WTC11 (cell line): ENCODE measurements around the gene SMO. TPM values are rescaled to one million over a fixed set of nuclear protein-coding genes. Genes with fewer than 3 reads are reported as not detected.
A peak's percentile ranks its signal among the peaks of the same experiment; 100 is the strongest.

Experiments used
- ATAC-seq: fragments of 200-7000 bp; cut with Tn5 transposase; 2 replicates; pipeline ENCODE4 v1.10.0; 2021; ENCODE audit warnings: mild to moderate bottlenecking, moderate library complexity
- CTCF ChIA-PET: fragments of 300-600 bp; sonication (Branson Sonifier 250); formaldehyde crosslinking; loops from one replicate; lab custom pipeline; 2021; ENCODE audit warnings: antibody characterized with exemption; lab: Charles Lee
- POLR2A ChIA-PET: fragments of 350-600 bp; sonication (Branson Sonifier 250); formaldehyde crosslinking; loops from one replicate; lab custom pipeline; 2021; ENCODE audit warnings: antibody characterized with exemption; lab: Charles Lee
- DNase-seq: peaks from one replicate; pipeline ENCODE4 v3.0.0; 2021; ENCODE audit warnings: low spot score
- H3K27ac Mint-ChIP-seq: 2 replicates; pipeline ENCODE4 v1.8.0; 2021; ENCODE audit warnings: mixed read lengths
- H3K27me3 Mint-ChIP-seq: 2 replicates; pipeline ENCODE4 v1.8.0; 2021; ENCODE audit warnings: low read depth, mild to moderate bottlenecking, moderate library complexity, mixed read lengths
- H3K36me3 Mint-ChIP-seq: 2 replicates; pipeline ENCODE4 v1.8.0; 2021; ENCODE audit warnings: mixed read lengths
- H3K4me1 Mint-ChIP-seq: 2 replicates; pipeline ENCODE4 v1.8.0; 2022; ENCODE audit warnings: mixed read lengths
- H3K4me3 Mint-ChIP-seq: 2 replicates; pipeline ENCODE4 v1.8.0; 2021; ENCODE audit warnings: mild to moderate bottlenecking, moderate library complexity, mixed read lengths
- H3K9me3 Mint-ChIP-seq: 2 replicates; pipeline ENCODE4 v1.8.0; 2021; ENCODE audit warnings: mixed read lengths
- ATF1 ChIP-seq: sonication (generic); formaldehyde crosslinking; IDR thresholded peaks from 2 replicates; pipeline ENCODE4 v1.8.1; 2023; ENCODE audit warnings: mild to moderate bottlenecking, moderate library complexity, missing genetic modification reagents
- CBFB ChIP-seq: sonication (generic); formaldehyde crosslinking; IDR thresholded peaks from 2 replicates; pipeline ENCODE4 v1.8.1; 2022; ENCODE audit warnings: mild to moderate bottlenecking, low read depth, missing genetic modification reagents
- ELF4 ChIP-seq: sonication (generic); formaldehyde crosslinking; IDR thresholded peaks from 2 replicates; pipeline ENCODE4 v1.8.1; 2022; ENCODE audit warnings: low read depth, mild to moderate bottlenecking, moderate library complexity, missing genetic modification reagents
- FOXJ3 ChIP-seq: sonication (generic); formaldehyde crosslinking; IDR thresholded peaks from 2 replicates; pipeline ENCODE4 v1.9.0; 2021; ENCODE audit warnings: missing genetic modification reagents, mild to moderate bottlenecking, borderline replicate concordance
- GRHL2 ChIP-seq: fragments of 250-450 bp; sonication (Bioruptor Pico); IDR thresholded peaks from 2 replicates; pipeline ENCODE4 v1.8.0; 2022; ENCODE audit warnings: mild to moderate bottlenecking, moderate library complexity; ENCODE audit not compliant: insufficient replicate concordance, severe bottlenecking
- GTF2I ChIP-seq: fragments of 250-450 bp; sonication (Bioruptor Pico); conservative IDR thresholded peaks from 2 replicates; pipeline ENCODE4 v1.4.0; 2021; ENCODE audit warnings: mild to moderate bottlenecking
- KAT7 ChIP-seq: sonication (generic); formaldehyde crosslinking; IDR thresholded peaks from 2 replicates; pipeline ENCODE4 v1.8.1; 2023; ENCODE audit warnings: missing genetic modification reagents, mild to moderate bottlenecking, borderline replicate concordance
- MLX ChIP-seq: sonication (generic); formaldehyde crosslinking; IDR thresholded peaks from 2 replicates; pipeline ENCODE4 v1.8.1; 2023; ENCODE audit warnings: mild to moderate bottlenecking, missing genetic modification reagents, moderate library complexity
- NFATC4 ChIP-seq: fragments of 250-450 bp; sonication (Bioruptor Pico); IDR thresholded peaks from 2 replicates; pipeline ENCODE4 v1.9.0; 2021; ENCODE audit warnings: mild to moderate bottlenecking
- NFE2L1 ChIP-seq: sonication (generic); formaldehyde crosslinking; IDR thresholded peaks from 2 replicates; pipeline ENCODE4 v1.8.1; 2023; ENCODE audit warnings: missing genetic modification reagents
- NFYB ChIP-seq: sonication (generic); formaldehyde crosslinking; conservative IDR thresholded peaks from 2 replicates; pipeline ENCODE4 v1.8.0; 2022; ENCODE audit warnings: low read depth, missing genetic modification reagents
- PRRX2 ChIP-seq: fragments of 250-450 bp; sonication (Bioruptor Pico); IDR thresholded peaks from 2 replicates; pipeline ENCODE4 v1.8.0; 2021; ENCODE audit warnings: mild to moderate bottlenecking
- RORB ChIP-seq: fragments of 250-450 bp; sonication (Bioruptor Pico); IDR thresholded peaks from 2 replicates; pipeline ENCODE4 v1.9.0; 2021; ENCODE audit warnings: mild to moderate bottlenecking
- SMAD3 ChIP-seq: sonication (generic); formaldehyde crosslinking; IDR thresholded peaks from 2 replicates; pipeline ENCODE4 v1.8.0; 2022; ENCODE audit warnings: missing genetic modification reagents, mild to moderate bottlenecking, borderline replicate concordance
- SMAD4 ChIP-seq: sonication (generic); formaldehyde crosslinking; IDR thresholded peaks from 2 replicates; pipeline ENCODE4 v1.8.0; 2022; ENCODE audit warnings: mild to moderate bottlenecking, missing genetic modification reagents
- SP1 ChIP-seq: sonication (generic); formaldehyde crosslinking; conservative IDR thresholded peaks from 2 replicates; pipeline ENCODE4 v1.8.1; 2022; ENCODE audit warnings: missing genetic modification reagents
- STAT6 ChIP-seq: sonication (generic); formaldehyde crosslinking; conservative IDR thresholded peaks from 2 replicates; pipeline ENCODE4 v1.8.1; 2023; ENCODE audit warnings: mild to moderate bottlenecking, low read depth, missing genetic modification reagents, moderate library complexity
- USF2 ChIP-seq: sonication (generic); formaldehyde crosslinking; IDR thresholded peaks from 2 replicates; pipeline ENCODE4 v1.8.1; 2023; ENCODE audit warnings: mild to moderate bottlenecking, missing genetic modification reagents, moderate library complexity
- ZNF121 ChIP-seq: sonication (generic); formaldehyde crosslinking; IDR thresholded peaks from 2 replicates; pipeline ENCODE4 v1.8.0; 2023; ENCODE audit warnings: missing genetic modification reagents
- ZNF219 ChIP-seq: sonication (generic); formaldehyde crosslinking; IDR thresholded peaks from 2 replicates; pipeline ENCODE4 v1.8.0; 2023; ENCODE audit warnings: missing genetic modification reagents, mild to moderate bottlenecking, borderline replicate concordance
- ZNF232 ChIP-seq: sonication (generic); formaldehyde crosslinking; IDR thresholded peaks from 2 replicates; pipeline ENCODE4 v1.8.0; 2022; ENCODE audit warnings: mild to moderate bottlenecking, missing genetic modification reagents
- ZNF416 ChIP-seq: fragments of 250-450 bp; sonication (Bioruptor Pico); IDR thresholded peaks from 2 replicates; pipeline ENCODE4 v1.9.0; 2021; ENCODE audit warnings: mild to moderate bottlenecking, inconsistent platforms
- ZNF423 ChIP-seq: fragments of 250-450 bp; sonication (Bioruptor Pico); IDR thresholded peaks from 2 replicates; pipeline ENCODE4 v2.1.2; 2022; ENCODE audit warnings: mild to moderate bottlenecking, moderate library complexity
- total RNA-seq: library from RNA; stranded (reverse); gene quantifications from 3 replicates; pipeline ENCODE4 v1.2.3, GENCODE V29; 2021
- TF ChIP-seq, protein P1 (sequence below): fragments of 250-450 bp; sonication (Bioruptor Pico); IDR thresholded peaks from 2 replicates; pipeline ENCODE4 v1.9.0; 2021; ENCODE audit warnings: mild to moderate bottlenecking
- TF ChIP-seq, protein P2 (sequence below): sonication (generic); formaldehyde crosslinking; IDR thresholded peaks from 2 replicates; pipeline ENCODE4 v1.8.0; 2022; ENCODE audit warnings: mild to moderate bottlenecking, missing genetic modification reagents
- TF ChIP-seq, protein P3 (sequence below): sonication (generic); formaldehyde crosslinking; IDR thresholded peaks from 2 replicates; pipeline ENCODE4 v1.8.0; 2022; ENCODE audit warnings: mild to moderate bottlenecking, missing genetic modification reagents

The SMO gene
- total RNA-seq, 1 experiment from 2014 or later: 56.9 TPM

DNA sequence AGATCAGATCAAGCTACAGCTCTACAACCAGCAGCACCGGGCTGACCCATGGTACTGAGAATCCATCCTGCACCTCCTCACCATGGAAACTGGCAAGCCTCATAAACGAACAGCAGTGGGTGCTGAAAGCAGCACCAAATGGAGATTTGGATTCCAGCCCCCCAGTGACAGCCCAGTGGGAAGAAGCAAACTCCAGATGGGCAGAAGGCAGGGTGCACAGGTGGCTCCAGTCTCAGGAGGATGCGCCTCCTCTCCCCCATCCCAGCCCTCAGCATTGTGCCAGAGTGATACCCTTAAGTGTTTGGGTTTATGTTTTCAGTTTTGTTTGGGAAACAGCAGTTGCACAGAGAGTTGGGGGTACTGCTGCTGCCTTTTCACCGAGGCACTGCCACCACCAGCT is 20.6 kb upstream of the SMO start:
- DNase-seq: no peak
- peaks cover 15% of the 10 kb centered on the region; the same call in 1 of the 2 replicates for H3K36me3 Mint-ChIP-seq
- peaks cover 39% of the 10 kb centered on the region for H3K4me1 Mint-ChIP-seq
- ATAC-seq: no peak
- no peaks in the 10 kb centered on the region for H3K9me3 Mint-ChIP-seq
- ChIA-PET CTCF (interaction anchor here (0.9 to 4.1 kb wide), 5 partner anchors 17 to 203 kb away, joined by 3 to 37 read pairs (median 5); no protein-coding TSS in a partner anchor), POLR2A (interaction anchor here (0.6 to 3.2 kb wide), 6 partner anchors 17 to 113 kb away, joined by 3 to 27 read pairs (median 5); partner anchors contain the start of gene SMO)
- no peak for TF ChIP-seq NFYB (CRISPR knock-in tag)
- TF ChIP-seq KAT7: no peak
- TF ChIP-seq, protein P1, sequence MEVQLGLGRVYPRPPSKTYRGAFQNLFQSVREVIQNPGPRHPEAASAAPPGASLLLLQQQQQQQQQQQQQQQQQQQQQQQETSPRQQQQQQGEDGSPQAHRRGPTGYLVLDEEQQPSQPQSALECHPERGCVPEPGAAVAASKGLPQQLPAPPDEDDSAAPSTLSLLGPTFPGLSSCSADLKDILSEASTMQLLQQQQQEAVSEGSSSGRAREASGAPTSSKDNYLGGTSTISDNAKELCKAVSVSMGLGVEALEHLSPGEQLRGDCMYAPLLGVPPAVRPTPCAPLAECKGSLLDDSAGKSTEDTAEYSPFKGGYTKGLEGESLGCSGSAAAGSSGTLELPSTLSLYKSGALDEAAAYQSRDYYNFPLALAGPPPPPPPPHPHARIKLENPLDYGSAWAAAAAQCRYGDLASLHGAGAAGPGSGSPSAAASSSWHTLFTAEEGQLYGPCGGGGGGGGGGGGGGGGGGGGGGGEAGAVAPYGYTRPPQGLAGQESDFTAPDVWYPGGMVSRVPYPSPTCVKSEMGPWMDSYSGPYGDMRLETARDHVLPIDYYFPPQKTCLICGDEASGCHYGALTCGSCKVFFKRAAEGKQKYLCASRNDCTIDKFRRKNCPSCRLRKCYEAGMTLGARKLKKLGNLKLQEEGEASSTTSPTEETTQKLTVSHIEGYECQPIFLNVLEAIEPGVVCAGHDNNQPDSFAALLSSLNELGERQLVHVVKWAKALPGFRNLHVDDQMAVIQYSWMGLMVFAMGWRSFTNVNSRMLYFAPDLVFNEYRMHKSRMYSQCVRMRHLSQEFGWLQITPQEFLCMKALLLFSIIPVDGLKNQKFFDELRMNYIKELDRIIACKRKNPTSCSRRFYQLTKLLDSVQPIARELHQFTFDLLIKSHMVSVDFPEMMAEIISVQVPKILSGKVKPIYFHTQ (CRISPR knock-in tag): no peak
- TF ChIP-seq NFE2L1 (CRISPR knock-in tag): no peak
- TF ChIP-seq ZNF121 (CRISPR knock-in tag): no peak
- no peak for TF ChIP-seq SMAD4 (CRISPR knock-in tag)
- TF ChIP-seq USF2 (CRISPR knock-in tag): no peak
- no peak for TF ChIP-seq ZNF219 (CRISPR knock-in tag)
- TF ChIP-seq ELF4 (CRISPR knock-in tag): no peak
- no peak for TF ChIP-seq GRHL2 (CRISPR knock-in tag)
- no peak for TF ChIP-seq NFATC4
- TF ChIP-seq ZNF232 (CRISPR knock-in tag): no peak
- TF ChIP-seq SMAD3 (CRISPR knock-in tag): no peak
- no peak for TF ChIP-seq GTF2I (CRISPR knock-in tag)
- TF ChIP-seq PRRX2 (CRISPR knock-in tag): no peak
- no peak for TF ChIP-seq ZNF416
- no peak for TF ChIP-seq MLX (CRISPR knock-in tag)
- no peaks in the 10 kb centered on the region; the same call in 1 of the 2 replicates for H3K27me3 Mint-ChIP-seq
- H3K27ac Mint-ChIP-seq: peak overlapping the region; percentile 82; the same call in 1 of the 2 replicates
- H3K4me3 Mint-ChIP-seq: peak overlapping the region; percentile 73

DNA sequence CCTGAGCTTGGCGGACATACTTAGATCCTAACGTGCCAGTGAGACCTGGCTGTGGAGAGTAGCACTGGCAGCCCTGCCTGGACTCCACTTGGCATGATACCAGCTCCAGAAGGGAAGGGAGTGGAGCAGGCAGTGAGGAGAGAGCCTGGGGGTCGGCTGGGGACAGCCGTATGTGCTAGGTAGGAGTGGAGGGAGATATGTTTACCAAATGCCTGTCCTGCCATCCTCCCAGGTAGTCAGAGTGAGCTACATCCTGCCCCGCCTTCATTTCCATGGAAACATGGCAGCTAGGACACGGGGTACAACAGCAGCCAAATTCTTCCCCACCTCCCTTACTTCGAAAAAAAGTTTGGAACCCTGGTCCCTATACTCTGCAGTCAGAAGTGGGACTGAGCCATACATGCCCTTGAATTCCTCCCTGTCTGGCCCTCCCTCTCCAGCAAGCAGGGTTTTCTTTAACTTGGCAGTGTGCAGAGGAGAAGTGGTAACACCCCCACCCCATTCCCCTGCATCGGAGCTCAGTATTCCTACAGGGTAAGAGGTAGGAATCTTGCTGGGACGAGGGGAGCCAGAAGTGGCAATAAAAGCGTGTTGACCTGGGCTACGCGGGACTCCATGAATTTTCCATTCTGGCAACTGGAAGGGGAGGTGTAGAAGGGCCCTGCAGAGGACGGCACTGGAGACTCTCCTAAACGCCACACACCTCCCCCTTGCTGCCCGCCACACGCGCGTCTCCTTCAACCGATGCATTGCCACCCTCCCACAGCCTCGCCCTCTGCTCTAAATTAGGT is 20.0 kb upstream of the SMO start:
- ChIA-PET POLR2A (interaction anchor here (0.6 to 3.2 kb wide), 8 partner anchors 18 to 114 kb away, joined by 3 to 27 read pairs (median 5); partner anchors contain the start of genes SMO and TSPAN33), CTCF (interaction anchor here (0.8 to 4.1 kb wide), 9 partner anchors 11 to 285 kb away, joined by 3 to 37 read pairs (median 3); partner anchors contain the start of gene TNPO3)
- no peaks in the 10 kb centered on the region for H3K9me3 Mint-ChIP-seq
- no peaks in the 10 kb centered on the region; the same call in 1 of the 2 replicates for H3K27me3 Mint-ChIP-seq
- peak overlapping the region; percentile 84 for H3K27ac Mint-ChIP-seq
- peak overlapping the region; percentile 73 for H3K4me3 Mint-ChIP-seq
- DNase-seq (peak; percentile 42), ATAC-seq (peak; percentile 46)
- H3K4me1 Mint-ChIP-seq: peaks cover 39% of the 10 kb centered on the region
- no peak for TF ChIP-seq RORB (CRISPR knock-in tag)
- TF ChIP-seq, protein P2, sequence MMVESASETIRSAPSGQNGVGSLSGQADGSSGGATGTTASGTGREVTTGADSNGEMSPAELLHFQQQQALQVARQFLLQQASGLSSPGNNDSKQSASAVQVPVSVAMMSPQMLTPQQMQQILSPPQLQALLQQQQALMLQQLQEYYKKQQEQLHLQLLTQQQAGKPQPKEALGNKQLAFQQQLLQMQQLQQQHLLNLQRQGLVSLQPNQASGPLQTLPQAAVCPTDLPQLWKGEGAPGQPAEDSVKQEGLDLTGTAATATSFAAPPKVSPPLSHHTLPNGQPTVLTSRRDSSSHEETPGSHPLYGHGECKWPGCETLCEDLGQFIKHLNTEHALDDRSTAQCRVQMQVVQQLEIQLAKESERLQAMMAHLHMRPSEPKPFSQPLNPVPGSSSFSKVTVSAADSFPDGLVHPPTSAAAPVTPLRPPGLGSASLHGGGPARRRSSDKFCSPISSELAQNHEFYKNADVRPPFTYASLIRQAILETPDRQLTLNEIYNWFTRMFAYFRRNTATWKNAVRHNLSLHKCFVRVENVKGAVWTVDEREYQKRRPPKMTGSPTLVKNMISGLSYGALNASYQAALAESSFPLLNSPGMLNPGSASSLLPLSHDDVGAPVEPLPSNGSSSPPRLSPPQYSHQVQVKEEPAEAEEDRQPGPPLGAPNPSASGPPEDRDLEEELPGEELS (CRISPR knock-in tag): no peak
- TF ChIP-seq SP1 (CRISPR knock-in tag): no peak
- no peak for TF ChIP-seq FOXJ3 (CRISPR knock-in tag)
- TF ChIP-seq CBFB (CRISPR knock-in tag): no peak
- TF ChIP-seq STAT6: no peak
- no peak for TF ChIP-seq ZNF423 (CRISPR knock-in tag)
- TF ChIP-seq, protein P3, sequence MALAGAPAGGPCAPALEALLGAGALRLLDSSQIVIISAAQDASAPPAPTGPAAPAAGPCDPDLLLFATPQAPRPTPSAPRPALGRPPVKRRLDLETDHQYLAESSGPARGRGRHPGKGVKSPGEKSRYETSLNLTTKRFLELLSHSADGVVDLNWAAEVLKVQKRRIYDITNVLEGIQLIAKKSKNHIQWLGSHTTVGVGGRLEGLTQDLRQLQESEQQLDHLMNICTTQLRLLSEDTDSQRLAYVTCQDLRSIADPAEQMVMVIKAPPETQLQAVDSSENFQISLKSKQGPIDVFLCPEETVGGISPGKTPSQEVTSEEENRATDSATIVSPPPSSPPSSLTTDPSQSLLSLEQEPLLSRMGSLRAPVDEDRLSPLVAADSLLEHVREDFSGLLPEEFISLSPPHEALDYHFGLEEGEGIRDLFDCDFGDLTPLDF (CRISPR knock-in tag): no peak
- TF ChIP-seq ATF1 (CRISPR knock-in tag): no peak
- peaks cover 15% of the 10 kb centered on the region; the same call in 1 of the 2 replicates for H3K36me3 Mint-ChIP-seq
